BE2C (cell line): ENCODE measurements around the gene PPP1R36.
A peak's percentile ranks its signal among the peaks of the same experiment; 100 is the strongest.

Experiments
- DNase-seq: peaks from one replicate; pipeline ENCODE4 v3.0.0-alpha.2; 2020
- H3K27me3 ChIP-seq: fragments of 250-450 bp; sonication (Bioruptor Pico); 2 replicates; pipeline ENCODE4 v1.5.1; 2020; ENCODE audit warnings: mild to moderate bottlenecking
- H3K36me3 ChIP-seq: fragments of 250-450 bp; sonication (Bioruptor Pico); 2 replicates; pipeline ENCODE4 v1.5.1; 2020; ENCODE audit warnings: mild to moderate bottlenecking
- H3K4me1 ChIP-seq: fragments of 250-450 bp; sonication (Bioruptor Pico); 2 replicates; pipeline ENCODE4 v1.5.1; 2020
- H3K4me3 ChIP-seq: 2 replicates; pipeline ENCODE4 v1.5.1; 2011; ENCODE audit warnings: low read depth, low read length
- H3K9me3 ChIP-seq: fragments of 250-450 bp; sonication (Bioruptor Pico); 2 replicates; pipeline ENCODE4 v1.5.1; 2020
- CTCF ChIP-seq: IDR thresholded peaks from 2 replicates; pipeline ENCODE4 v1.5.1; 2012; ENCODE audit warnings: mild to moderate bottlenecking, low read depth, low read length

PPP1R36 gene

DNA sequence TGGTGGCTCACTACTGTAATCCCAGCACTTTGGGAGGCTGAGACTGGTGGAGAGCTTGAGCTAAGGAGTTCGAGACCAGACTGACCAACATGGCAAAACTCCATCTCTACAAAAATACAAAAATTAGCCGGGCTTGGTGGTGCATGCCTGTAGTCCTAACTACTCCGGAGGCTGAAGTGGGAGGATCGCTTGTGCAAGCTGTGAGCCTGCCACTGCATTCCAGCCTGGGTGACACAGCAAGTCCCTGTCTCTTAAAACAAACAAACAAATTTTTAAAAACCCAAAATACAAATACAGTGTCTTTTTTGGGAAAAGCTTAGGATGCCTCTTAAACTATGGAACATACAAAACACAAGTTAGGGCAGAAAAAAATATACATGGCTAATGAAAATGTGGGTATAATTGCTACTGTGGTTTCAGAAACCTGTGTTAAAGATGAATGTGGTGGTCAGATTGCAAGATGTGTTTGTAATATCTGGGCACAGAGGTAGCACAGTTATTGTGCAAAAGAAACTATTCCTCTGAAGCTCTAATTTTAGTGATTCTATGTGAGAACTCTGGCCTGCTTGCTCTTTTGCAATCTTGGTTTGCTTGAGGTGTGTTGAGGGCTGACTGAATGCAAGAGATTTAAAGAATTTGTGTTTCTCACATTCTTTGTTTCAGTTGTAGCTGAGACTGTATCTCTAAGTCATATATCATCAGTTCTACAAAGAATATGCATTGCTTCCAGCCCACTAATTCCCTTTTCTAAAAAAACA is 13.1 kb upstream of the PPP1R36 start:
- Histone ChIP-seq H3K4me3 (no peak overlapping the region), H3K36me3 (no peaks in the 10 kb centered on the region), H3K9me3 (peaks cover 8% of the 10 kb centered on the region; the same call in 1 of the 2 replicates), H3K4me1 (peaks cover 3% of the 10 kb centered on the region), H3K27me3 (no peaks in the 10 kb centered on the region)
- DNase-seq = no peak
- no peak for TF ChIP-seq CTCF

DNA sequence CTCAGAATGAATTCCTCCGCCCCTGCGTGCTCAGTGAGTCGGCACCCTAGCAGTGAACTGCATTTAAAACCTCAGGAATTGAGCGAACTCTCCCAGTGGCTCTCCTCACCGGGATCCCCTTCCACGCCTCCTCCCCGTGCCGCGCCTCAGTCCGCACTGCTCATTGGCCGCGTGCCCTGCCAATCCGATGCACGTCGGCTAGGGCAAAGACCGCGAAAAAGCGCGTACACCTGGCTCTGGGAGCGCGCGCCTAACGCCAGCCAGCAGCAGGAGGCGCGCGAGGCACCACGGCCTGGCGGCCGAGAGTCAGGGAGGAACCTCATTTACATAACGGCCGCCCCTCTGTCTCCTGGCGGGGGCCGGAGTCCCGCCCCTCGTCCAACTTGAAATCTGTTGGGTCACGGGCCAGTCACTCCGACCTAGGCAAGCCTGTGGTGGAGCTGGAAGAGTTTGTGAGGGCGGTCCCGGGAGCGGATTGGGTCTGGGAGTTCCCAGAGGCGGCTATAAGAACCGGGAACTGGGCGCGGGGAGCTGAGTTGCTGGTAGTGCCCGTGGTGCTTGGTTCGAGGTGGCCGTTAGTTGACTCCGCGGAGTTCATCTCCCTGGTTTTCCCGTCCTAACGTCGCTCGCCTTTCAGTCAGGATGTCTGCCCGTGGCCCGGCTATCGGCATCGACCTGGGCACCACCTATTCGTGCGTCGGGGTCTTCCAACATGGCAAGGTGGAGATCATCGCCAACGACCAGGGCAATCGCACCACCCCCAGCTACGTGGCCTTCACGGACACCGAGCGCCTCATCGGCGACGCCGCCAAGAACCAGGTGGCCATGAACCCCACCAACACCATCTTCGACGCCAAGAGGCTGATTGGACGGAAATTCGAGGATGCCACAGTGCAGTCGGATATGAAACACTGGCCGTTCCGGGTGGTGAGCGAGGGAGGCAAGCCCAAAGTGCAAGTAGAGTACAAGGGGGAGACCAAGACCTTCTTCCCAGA is 9.3 kb upstream of the PPP1R36 start, which contains the start of gene HSPA2:
Gene HSPA2, plus strand, starts transcription at position 534 of the 995 bp plus-strand sequence. Its CDS starts 109 bp downstream, at position 643.
- peaks cover 8% of the 10 kb centered on the region for H3K9me3 ChIP-seq
- no peaks in the 10 kb centered on the region for H3K27me3 ChIP-seq
- no peaks in the 10 kb centered on the region for H3K36me3 ChIP-seq
- H3K4me3 ChIP-seq = peak within 1 kb of the TSS; percentile 55
- TF ChIP-seq CTCF = peak; percentile 71
- no peaks in the 10 kb centered on the region for H3K4me1 ChIP-seq
- peak; percentile 100 for DNase-seq

- DNase-seq = peak; percentile 10
- Histone ChIP-seq H3K27me3 (no peaks in the 10 kb centered on the region), H3K36me3 (no peaks in the 10 kb centered on the region), H3K4me1 (no peaks in the 10 kb centered on the region), H3K9me3 (peaks cover 8% of the 10 kb centered on the region), H3K4me3 (no peak overlapping the region)
- no peak for TF ChIP-seq CTCF
These were observed 8.3 kb upstream of the PPP1R36 start for GRCh38 chr14:64541261-64541971.

- no peaks in the 10 kb centered on the region for H3K4me1 ChIP-seq
- no peak overlapping the region for H3K4me3 ChIP-seq
- H3K36me3 ChIP-seq = no peaks in the 10 kb centered on the region
- DNase-seq = no peak
- no peak for TF ChIP-seq CTCF
- H3K27me3 ChIP-seq = no peaks in the 10 kb centered on the region
- H3K9me3 ChIP-seq = peaks cover 8% of the 10 kb centered on the region
These were observed 7.6 kb upstream of the PPP1R36 start for GRCh38 chr14:64541972-64542835.

DNA sequence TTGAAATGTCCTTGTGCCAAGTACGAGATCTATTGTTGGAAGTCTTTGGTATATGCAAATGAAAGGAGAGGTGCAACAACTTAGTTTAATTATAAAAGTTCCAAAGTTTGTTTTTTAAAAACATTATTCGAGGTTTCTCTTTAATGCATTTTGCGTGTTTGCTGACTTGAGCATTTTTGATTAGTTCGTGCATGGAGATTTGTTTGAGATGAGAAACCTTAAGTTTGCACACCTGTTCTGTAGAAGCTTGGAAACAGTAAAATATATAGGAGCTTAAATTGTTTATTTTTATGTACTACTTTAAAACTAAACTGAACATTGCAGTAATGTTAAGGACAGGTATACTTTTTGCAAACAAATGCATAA is 6.9 kb upstream of the PPP1R36 start:
- H3K9me3 ChIP-seq = peaks cover 8% of the 10 kb centered on the region
- TF ChIP-seq CTCF = no peak
- H3K4me1 ChIP-seq = no peaks in the 10 kb centered on the region
- H3K36me3 ChIP-seq = no peaks in the 10 kb centered on the region
- no peaks in the 10 kb centered on the region for H3K27me3 ChIP-seq
- no peak for DNase-seq
- H3K4me3 ChIP-seq = no peak overlapping the region
